Neural progenitor cell (in vitro differentiated cells): ENCODE measurements around the gene CDC42EP1.

Experiments
- EZH2 ChIP-seq: fragments of 200-600 bp; sonication (generic); IDR thresholded peaks from 2 replicates; pipeline ENCODE4 v1.6.1; 2017; ENCODE audit warnings: antibody characterized with exemption, mild to moderate bottlenecking, moderate library complexity
- TF ChIP-seq, protein P1 (sequence below): fragments of 200-600 bp; sonication (generic); IDR thresholded peaks from 2 replicates; pipeline ENCODE4 v1.5.1; 2017; ENCODE audit warnings: antibody characterized with exemption, mild to moderate bottlenecking

- TF ChIP-seq, protein P1, sequence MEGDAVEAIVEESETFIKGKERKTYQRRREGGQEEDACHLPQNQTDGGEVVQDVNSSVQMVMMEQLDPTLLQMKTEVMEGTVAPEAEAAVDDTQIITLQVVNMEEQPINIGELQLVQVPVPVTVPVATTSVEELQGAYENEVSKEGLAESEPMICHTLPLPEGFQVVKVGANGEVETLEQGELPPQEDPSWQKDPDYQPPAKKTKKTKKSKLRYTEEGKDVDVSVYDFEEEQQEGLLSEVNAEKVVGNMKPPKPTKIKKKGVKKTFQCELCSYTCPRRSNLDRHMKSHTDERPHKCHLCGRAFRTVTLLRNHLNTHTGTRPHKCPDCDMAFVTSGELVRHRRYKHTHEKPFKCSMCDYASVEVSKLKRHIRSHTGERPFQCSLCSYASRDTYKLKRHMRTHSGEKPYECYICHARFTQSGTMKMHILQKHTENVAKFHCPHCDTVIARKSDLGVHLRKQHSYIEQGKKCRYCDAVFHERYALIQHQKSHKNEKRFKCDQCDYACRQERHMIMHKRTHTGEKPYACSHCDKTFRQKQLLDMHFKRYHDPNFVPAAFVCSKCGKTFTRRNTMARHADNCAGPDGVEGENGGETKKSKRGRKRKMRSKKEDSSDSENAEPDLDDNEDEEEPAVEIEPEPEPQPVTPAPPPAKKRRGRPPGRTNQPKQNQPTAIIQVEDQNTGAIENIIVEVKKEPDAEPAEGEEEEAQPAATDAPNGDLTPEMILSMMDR, result no peak
- no peak for TF ChIP-seq EZH2
These were observed 22.2 kb downstream of the CDC42EP1 start for GRCh38 chr22:37582526-37582925.
